ENCODE measurements around the gene CACNB2.

CACNB2 gene

DNA sequence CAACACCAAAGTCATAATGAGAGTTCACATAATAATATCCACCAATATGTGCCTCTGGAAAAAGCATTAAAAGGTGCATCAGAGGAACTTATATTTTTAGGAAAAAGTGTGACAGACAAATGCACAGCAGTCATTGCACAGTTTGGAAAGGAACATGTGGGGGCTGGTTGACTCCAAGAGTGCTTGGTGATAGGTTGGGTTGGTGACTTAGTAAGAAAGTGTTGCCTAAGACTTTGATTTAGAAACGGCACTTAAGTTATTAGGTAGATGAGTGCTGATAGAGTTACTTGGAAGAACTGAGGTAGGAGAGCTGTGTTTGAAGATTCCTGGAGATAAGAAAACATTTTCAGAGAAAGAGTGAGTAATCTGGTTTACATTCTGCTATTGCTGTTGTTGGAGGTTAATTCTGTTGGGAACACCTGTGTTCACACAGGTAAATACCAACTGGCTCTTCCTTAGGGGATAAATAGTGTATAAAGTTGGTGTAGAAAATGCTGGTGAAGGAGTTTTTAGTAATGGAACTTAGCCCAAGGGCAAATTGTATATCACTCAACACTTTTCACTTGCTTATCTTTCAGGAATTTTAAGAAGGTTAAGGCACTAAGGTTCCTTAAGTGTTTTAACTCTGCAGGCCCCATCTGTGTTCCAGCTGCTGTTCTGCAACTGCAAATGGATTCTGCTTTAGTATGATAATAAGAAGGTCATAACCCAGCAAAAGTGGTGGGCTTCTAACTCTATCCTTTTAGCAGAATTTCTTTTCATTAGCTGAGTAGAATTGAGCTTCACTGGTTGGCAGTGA is 315.1 kb downstream of the CACNB2 start:
- no peak for DNase-seq (ENCODE audit: low read depth)

DNA sequence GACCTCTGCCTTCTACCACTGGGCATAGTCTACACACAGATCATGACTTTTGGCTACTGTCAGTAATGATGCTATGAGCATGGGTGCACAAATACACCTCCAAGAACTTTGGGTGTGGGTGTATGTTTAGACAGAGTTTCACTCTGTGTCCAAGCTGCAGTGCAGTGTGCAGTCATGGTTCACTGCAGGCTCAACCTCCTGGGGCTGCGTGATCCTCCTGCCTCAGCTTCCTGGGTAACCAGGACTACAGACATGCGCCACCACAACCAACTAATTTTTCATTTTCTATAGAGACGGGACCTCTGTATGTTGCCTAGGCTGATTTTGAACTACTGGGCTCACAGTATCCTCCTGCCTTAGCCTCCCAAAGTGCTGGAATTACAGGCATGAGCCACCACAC is 316.8 kb downstream of the CACNB2 start:
- no peak for DNase-seq (ENCODE audit: low read depth)

DNA sequence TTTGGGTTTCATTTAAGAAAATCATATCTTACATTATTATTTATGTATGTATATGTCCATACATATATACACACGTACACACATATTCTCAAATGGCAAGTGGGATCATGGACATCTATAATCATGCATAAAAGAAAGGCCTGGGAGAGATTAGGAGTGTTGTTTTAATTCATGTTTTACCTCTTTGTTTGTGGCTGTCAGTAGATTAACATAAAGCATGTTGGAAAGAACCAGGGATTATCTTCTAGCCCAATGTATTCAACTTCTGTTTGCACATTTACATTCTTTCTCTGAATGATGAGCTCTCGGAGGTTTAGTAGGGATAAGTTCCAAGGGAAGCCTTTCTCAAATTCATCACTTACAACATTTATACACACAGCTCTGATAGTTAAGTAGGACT is 319.8 kb downstream of the CACNB2 start:
- no peak for DNase-seq (ENCODE audit: low read depth)

DNA sequence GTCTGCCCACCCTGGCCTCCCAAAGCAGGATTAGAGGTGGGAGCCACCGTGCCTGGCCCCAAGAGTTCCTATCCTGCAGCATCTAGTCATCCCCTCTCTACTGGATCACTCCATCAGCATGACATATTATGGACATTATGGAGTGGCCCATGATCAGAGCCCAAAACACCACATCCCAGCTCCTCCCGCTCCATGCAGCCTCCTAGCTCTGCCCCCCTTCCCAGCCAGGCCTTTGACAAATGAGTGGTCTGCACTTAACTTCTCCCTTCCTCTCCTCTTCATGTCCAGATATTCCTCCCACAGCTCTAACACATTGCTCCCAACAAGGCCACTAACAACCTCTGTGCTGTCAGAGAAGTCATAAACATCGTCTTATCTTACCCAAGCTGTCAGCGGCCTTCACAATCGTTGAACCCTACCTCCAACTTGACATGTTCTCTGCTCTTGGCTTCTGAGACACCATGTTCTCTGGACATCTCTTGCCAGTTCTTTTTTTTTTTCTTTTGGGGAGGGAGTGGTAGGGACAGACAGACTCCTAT is 323.5 kb downstream of the CACNB2 start:
- DNase-seq (ENCODE audit: low read depth), result no peak

DNA sequence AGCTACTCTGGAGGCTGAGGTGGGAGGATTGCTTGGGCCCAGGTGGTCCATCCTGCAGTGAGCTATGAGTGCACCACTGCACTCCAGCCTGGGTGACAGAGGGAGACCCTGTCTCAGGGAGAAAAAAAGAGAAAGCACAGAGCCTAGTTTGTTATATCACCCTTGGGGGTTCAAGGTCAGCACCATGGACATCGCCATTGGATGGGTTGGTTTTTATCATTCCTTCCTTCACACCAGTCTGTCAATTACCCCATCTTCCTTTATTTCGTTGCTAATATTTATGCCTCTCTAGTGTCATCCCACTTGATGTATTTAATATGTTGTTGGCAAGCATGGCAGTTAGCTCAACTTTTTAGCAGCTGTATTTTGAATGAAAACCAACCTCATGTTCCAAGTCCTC is 328.9 kb downstream of the CACNB2 start:
- no peak for DNase-seq (ENCODE audit: low read depth)

DNA sequence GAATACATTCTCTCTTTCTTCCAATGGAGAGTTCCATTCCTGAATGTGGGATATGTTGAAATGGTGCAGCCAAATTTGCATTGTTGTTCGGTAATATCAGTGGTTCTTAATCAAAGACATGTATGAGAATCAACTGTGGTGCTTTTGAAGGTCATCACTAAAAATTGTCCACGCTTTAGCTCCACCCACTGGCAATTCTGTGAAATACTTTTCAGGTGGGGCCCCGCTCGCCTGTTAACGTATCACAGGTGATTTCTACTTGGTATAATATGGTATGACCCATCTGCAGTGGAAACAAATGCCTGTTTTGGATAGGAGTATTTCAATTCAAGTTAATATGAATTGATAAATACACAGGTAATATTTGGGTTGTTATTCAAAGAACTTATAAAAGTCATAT is 332.8 kb downstream of the CACNB2 start:
- no peak for DNase-seq (ENCODE audit: low read depth)

DNA sequence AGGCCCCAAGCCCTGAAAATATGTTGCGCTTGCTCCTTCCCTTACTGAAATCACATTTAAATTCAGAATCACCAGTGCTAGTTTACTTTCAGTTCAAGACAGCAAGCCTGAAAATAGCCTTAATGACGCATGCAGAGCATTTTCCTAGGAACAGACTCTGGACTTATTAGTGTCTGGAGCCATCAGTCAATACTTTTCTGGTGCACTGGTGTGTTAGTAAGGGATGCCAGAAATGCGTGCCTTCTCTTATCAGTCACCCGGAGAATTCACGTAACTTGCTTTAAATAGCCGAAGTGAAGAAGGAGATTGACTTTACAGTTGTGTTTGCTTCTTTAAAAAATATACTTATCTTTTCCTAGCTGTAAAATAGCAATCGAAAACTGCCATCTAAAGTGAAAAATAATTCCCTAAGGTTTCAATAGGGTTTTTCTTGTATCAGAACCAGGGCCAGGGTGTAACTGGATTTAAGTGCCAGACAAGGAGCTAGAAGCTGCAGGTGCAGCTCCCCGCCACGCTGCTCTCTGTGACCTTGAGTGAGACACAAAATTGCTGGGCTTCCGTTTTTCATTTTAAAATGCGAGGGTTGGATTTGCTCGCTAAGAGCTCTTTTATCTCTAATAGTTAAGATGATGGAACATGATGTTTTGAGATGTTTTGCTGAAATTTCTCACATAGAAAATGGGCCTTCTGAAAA is 333.3 kb downstream of the CACNB2 start:
- no peak for DNase-seq (ENCODE audit: low read depth)

DNA sequence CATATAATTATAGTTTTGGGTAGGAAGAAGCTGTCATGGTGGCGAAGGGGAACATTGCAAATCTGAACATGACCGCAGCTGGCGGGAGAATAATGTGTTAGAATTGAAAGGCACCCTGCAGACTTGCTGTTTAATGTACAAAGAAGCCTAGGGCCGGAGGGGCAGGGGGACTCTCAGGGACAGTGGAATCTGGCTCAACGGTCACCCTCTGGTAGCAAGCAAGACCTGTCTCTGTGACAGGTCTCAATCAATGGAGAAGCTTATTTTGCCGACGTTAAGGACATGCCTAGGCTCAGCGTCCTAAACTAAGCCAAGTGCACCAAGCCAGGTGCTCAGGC is 333.9 kb downstream of the CACNB2 start:
- no peak for DNase-seq (ENCODE audit: low read depth)

DNA sequence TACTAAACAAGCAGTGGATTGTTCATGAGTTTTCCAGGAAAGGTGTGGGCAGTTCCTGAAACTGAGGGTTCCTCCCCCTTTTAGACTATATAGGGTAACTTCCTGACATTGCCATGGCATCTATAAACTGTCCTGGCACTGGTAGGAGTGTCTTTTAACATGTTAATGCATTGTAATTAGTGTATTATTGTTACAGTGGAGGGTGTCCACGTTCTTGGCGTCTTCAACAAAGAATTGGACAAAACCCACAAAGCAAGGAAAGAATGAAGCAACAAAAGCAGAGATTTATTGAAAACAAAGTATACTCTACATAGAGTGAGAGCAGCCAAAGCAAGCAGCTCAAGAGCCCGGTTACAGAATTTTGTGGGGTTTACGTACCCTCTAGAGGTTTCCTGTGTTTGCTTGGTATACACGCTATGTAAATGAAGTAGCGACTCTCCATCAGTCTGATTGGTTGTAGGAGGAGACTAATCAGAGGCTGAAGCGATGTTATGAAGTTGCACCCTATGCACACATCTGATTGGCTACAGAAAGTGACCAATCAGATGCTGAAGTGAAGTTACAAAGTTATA is 335.9 kb downstream of the CACNB2 start:
- DNase-seq (ENCODE audit: low read depth), result no peak

DNA sequence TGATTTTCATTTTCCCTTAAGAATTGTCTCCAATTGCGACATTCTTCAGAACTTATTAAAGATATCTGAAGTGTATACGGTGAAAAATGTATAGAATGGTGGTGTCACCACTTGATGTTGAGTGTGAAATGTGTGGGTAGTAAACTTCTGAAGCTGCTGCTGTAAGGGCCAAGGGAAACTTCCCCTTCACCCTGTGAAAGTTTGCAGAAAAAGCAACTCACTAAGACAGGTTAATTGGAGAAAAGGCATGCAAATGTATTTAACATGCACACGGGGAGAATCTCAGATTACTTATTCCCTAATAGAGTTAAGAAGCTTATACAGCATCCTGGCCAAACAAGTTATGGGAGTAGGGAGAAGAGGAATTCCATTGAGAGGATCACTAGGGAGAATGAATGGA is 338.1 kb downstream of the CACNB2 start:
- no peak for DNase-seq (ENCODE audit: low read depth)

DNA sequence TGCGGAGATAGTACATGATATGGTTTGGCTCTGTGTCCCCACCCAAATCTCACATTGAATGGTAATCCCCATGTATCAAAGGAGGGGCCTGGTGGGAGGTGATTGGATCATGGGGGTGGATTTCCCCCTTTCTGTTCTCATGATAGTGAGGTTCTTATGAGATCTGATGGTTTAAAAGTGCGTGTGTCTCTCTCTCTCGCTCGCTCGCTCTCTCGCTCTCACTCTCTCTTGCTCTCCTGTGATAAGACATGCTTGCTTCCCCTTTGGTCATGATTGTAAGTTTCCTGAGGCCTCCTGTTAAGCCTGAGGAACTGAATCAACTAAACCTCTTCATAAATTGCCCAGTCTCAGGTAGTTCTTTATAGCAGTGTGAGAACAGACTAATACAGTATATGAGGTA is 339.3 kb downstream of the CACNB2 start:
- DNase-seq (ENCODE audit: low read depth), result no peak

DNA sequence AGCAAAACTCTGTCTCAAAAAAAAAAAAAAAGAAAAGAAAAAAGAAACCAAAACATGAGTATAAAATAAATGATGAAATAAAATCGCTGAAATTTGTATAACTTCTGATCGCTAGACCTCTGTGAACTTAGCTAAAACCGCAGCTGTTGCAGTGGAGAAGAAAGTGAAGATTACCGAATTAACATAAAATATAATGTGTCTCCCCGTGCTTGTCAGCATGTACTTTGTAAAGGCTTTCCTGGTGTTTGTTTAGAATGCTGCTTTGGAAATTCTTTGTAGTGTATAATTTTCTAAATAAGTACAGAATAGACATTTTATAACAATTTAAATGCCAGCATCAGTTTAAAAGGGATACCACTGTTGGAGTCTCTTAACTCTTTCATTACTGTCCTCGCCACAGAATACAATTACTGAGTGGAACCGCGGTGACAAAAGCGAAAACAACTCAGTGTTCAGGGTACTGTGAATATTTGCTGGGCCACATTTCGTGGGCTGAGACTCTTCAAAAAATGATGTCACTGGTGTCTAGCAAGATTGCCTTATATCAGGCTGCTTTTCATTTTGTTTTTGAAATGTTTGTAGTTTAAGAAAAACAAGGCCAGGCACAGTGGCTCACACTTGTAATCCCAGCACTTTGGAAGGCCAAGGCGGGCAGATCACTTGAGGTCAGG is 343.4 kb downstream of the CACNB2 start:
- DNase-seq (ENCODE audit: low read depth), result no peak

DNA sequence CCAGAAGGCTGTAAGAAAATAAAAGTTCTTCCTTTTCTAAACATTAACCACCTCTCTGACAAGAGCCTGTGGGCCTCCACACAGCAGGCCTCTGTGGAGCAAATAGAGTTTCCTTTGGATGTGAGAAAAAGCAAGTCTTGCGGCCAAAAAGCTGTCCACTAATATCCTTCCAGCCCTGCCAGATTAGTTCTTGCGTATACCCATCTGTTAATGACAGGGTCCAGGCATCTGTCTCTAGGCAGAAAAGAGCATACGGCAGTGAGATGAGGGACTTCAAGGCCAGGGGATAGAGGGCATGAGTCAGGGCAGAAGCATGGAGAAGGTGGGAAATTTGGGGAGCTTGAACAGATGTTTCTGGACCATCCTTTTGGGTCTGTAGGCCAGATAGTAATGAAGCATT is 346.2 kb downstream of the CACNB2 start:
- DNase-seq (ENCODE audit: low read depth), result no peak

DNA sequence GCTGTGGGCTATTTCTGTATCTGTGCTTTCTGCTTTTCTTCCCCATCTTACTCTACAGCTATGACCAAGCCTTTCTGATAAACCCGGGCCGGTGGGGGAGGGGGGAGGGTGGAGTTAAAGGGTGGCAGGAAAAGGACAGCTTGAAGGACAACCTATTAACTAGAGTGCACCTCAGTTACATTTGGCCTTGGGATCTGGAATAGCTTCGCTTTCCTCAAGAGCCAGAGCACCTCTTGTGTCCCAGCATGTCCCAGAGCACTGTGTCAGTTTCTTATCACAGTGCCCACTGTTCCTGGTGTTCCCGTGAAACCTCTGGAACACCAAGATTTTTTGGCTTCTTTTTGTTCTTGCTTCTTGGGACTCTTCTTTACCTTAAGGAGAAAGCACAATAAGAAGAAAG is 350.5 kb downstream of the CACNB2 start:
- DNase-seq (ENCODE audit: low read depth), result no peak

DNA sequence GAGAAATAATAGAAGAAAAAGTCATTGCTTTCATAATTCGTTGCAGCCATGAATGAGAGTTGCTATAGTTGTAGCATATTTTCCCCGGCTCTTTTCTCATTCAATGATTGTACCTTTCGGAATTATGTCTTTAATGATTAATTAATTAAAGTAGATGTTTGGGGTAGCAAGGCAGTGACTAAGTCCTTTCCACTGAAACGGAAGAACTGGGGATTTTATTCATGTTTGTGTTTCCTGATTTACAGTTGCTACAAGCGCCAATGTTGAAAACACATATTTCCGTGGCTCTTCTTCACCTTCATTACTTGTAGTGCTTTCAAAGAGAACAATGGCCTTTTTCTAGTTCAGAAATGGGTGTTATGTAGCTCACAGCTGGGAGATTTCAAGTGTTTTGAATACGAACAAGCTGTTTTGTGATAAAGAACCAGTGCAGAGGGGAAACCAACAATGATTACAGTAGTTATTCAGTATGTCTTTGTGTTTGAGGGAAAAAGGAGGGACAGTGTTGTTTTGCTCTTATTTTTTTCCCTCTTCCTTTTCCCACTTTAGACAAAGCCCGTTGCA is 357.7 kb downstream of the CACNB2 start:
- DNase-seq (ENCODE audit: low read depth), result no peak

DNA sequence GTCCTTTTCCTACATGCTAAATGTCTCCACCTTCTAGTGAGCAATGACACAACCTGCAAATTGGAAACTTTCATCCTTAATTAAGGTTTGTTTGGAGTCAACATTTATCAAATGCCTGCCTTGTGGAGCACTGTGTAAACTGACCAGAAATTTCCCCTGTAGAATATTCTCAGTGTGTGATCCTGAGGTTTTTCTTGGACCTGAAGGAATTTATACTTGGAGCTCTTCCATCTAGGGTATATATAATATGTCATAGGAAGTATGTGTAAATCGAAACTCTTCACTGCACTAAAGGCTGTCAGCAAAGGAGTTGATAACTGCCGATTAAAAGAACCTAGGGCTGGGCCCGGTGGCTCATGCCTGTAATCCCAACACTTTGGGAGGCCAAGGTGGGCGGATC is 358.8 kb downstream of the CACNB2 start:
- DNase-seq (ENCODE audit: low read depth), result no peak

DNA sequence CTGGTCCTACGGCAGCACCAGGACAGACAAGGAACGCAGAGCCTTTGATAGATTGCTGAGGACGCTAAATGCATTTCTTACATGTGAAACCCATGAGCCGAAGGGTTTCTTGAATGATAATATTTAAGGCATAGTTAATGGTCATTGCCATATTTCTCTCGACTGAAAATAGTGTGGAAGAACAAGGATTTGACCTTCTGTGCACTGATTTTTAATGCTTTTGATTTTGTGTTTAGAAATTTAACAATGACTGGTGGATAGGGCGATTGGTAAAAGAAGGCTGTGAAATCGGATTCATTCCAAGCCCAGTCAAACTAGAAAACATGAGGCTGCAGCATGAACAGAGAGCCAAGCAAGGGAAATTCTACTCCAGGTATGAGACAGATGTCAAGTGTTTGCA is 360.4 kb downstream of the CACNB2 start:
- no peak for DNase-seq (ENCODE audit: low read depth)

DNA sequence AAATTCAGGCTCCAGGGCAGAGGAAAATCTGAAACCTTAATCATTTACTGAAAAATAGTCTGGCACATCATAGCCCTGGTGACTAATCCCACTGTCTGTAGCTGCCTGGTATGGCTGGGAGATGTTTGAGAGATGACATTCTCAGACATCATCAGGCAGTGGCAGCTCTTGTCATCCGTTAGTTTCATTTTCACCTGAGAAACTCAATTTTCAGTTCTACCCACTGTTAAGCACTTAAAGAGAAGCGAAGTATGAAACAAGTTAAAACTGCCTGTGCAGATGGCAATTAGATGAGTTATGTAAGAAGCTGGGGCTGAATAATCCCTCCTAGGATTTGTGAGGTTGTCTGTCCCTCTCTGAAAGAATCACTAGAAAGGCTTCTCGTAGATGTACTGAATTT is 361.0 kb downstream of the CACNB2 start:
- DNase-seq (ENCODE audit: low read depth), result no peak

DNA sequence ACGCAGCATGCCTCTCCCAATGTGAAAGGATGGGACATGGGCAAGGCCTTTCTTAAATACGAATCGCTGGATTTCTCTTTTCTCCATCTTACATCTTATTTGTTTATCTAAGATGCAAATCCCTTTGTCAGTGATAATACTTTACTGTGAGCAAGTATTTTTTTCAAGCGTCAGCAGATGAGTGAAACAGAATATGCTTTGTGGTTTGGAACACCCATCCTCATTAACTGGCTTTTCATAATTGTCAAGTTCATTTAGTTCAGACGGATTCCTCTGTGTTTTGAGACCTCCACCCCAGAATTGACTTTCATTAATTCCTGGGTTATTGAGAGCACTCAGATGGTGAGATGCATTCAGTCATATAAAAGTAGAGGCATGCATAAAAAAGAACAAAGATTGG is 361.4 kb downstream of the CACNB2 start:
- DNase-seq (ENCODE audit: low read depth), result no peak

DNA sequence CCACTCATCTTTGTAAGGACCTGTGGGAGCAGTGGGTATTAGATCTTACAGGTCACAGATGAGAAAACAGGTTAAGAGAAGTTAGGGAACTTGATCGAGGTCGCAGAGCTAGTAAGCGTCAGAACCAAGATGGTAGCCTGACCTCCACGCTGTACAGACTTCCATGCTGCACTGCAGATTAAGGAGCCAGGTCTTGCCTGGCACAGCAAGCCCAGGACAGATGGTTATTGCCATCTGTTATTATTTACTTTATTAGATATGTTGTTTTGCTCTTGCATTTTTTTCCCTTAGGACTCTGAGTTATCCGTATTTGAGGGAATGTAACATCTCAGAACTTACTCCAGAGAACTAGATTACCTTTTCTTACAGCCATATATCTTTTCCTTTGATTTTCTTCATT is 363.9 kb downstream of the CACNB2 start:
- no peak for DNase-seq (ENCODE audit: low read depth)

DNA sequence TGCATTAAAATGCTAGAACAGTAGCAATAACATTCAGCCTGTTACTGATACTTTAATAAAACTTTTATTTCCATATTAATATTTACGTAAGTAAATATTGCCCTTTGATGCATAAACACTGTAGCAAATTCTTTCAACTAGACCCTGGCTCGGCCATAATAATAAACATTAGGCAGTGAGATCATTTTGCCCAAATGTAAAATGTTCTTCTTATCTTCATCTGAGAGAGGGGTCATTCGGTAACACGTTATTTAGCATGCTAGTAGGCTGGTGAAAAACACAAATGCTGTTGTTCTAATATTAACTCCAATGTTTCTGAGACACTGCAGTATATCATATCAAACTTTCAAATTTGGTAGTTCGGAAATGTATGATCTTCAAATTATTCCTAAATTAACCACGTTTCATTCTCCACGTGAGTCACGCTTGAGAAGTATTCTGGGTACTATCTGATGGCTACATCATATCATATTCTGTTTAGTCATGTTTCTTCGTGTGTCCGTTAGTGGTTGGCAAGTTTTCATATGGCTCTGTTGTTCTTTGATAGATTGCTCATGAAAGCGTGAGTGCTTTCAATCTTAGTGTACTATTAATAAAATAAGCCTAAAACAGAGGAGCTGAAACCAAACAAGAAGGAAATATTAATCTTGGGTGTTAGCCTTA is 365.4 kb downstream of the CACNB2 start:
- no peak for DNase-seq (ENCODE audit: low read depth)

DNA sequence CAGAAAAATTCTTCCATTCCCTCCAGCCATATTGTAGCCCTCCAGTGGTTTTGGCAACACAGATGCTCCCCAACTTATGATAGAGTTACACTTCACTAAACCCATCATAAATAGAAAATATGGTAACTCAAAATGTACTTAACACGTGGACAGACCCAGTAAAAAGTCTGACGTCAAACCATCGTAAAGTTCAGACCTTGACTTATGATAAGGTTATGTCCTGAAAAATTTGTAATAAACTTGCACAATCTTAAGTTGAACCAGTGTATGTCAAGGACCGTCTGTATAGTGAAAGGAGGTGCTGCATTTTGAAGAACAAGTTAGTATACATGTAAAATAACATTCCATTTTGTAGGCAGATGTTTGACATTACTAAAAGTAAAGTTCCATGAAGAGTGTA is 368.4 kb downstream of the CACNB2 start:
- no peak for DNase-seq (ENCODE audit: low read depth)

Data from T follicular helper cell (primary cell).